Stimulated activated CD8-positive, alpha-beta memory T cell treated with anti-CD3 and anti-CD28 coated beads, Interleukin-15, amount 100 ng/mL, for 48 hours (primary cell): Measurements from ENCODE around the gene TEX2.

Source experiments
- DNase-seq, 2 donors: peaks; one replicate each; pipeline ENCODE4 v3.0.0-alpha.2; 2020; ENCODE audit warnings: low read depth in 2 of 2

Gene TEX2, protein sequence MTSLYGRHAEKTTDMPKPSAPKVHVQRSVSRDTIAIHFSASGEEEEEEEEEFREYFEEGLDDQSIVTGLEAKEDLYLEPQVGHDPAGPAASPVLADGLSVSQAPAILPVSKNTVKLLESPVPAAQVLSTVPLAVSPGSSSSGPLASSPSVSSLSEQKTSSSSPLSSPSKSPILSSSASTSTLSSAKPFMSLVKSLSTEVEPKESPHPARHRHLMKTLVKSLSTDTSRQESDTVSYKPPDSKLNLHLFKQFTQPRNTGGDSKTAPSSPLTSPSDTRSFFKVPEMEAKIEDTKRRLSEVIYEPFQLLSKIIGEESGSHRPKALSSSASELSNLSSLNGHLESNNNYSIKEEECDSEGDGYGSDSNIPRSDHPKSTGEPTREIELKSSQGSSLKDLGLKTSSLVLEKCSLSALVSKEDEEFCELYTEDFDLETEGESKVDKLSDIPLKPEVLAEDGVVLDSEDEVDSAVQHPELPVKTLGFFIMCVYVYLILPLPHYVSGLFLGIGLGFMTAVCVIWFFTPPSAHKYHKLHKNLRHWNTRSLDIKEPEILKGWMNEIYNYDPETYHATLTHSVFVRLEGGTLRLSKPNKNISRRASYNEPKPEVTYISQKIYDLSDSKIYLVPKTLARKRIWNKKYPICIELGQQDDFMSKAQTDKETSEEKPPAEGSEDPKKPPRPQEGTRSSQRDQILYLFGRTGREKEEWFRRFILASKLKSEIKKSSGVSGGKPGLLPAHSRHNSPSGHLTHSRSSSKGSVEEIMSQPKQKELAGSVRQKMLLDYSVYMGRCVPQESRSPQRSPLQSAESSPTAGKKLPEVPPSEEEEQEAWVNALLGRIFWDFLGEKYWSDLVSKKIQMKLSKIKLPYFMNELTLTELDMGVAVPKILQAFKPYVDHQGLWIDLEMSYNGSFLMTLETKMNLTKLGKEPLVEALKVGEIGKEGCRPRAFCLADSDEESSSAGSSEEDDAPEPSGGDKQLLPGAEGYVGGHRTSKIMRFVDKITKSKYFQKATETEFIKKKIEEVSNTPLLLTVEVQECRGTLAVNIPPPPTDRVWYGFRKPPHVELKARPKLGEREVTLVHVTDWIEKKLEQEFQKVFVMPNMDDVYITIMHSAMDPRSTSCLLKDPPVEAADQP

DNA sequence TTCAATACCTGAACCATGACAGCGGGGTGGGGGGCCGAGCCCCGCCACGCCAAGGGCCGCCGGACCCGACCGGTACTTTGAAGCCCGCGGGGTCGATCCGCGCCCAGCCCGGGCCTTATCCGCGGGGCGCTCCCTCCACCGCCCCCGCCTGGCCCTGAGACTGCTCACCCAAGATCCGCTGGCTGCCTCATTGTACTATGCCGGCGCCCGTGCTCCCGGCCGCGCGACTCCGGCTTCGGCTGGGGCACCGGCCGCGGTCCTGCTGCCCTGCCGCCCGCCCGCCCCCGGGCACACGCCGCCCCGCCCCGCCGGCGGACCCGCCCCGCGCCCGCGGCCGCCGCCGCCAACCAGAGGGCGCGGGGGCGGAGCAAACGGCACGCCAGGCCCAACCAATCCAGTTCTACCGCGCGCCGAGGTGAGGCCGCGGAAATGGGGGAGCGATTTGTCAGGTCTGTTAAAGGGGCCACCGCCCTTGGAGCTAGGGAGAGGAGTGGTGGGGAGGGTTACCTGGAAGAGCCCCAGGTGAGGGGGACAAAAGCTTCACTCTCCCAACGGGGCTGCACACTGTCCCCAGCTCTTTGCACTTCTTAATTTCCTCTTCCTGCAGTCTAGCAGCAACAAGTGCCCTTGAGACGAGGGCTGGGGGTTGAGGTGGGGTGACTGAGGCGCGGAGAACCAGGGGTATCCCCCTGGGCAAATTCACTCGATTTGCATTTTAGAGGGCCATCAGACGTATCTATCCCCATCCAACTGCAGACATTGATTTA lies at the start of gene TEX2:
Gene TEX2 (minus strand): TSS at position 261 of the 767 bp plus-strand sequence. CDS start 49,043 bp downstream, outside the sequence.
- peak; percentile 84 to 87 for DNase-seq

DNA sequence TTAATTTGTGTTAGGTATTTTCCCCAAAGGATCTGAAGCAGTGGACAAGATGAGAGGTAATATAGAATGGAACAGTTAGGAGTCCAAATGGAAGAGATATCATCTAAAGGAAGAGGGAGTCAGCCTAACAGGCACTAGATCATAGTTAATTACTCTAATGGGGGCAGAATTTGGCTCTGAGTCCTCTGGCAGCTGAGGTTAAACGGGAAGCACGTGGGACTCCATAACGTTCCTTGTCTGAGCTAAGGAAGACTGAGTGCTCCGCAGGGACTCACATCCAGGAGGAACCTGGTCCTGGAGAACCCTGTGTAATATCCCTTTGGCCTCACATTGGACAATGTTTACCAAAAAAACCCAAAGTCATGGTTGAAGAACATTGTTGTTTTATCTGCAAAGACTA lies 46.6 kb upstream of the TEX2 start:
- DNase-seq: no peak

DNA sequence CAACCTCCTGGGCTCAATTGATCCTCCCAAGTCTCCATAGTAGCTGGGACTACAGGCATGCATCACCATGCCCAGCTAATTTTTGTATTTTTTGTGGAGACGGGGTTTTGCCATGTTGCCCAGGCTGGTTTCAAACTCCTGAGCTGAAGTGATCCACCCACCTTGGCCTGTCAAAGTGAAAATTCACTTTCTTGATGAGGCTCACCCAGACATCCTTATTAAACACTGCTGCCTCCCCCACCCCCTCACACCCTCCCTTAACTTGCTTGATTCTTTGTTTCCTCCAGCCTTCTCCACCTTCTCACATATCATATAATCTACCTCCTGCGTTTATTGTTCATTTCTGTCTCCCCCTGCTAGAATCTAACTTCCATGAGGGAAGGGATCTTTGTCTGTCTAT lies 46.0 kb upstream of the TEX2 start:
- no peak for DNase-seq

DNA sequence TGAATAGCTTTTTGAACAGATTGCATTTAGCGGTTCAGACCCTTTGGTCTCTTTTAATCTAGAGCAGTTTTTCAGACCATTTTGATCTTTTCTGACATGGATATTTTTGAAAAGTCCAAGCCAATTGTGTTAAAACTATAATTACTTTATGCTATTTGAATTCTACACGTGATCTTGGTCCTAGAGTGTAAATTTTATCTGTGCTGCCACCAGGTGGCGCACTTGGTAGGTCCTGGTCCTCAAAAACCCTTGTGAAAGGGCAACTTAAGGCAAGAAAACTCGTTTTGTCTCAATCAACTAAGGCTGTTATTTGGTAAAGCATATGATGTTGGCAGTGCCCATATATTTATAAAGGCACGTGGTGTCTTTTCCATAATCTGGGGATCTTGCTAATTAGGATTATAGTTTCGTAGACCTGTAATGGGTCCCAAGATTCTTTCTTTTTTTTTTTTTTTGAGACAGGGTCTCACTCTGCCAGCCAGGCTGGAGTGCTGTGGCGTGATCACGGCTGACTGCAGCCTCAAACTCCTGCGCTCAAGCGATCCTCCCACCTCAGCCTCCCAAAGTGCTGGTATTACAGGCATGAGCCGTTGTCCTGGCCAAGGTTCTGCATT lies 43.9 kb upstream of the TEX2 start:
- peak; percentile 39 to 44 for DNase-seq

DNA sequence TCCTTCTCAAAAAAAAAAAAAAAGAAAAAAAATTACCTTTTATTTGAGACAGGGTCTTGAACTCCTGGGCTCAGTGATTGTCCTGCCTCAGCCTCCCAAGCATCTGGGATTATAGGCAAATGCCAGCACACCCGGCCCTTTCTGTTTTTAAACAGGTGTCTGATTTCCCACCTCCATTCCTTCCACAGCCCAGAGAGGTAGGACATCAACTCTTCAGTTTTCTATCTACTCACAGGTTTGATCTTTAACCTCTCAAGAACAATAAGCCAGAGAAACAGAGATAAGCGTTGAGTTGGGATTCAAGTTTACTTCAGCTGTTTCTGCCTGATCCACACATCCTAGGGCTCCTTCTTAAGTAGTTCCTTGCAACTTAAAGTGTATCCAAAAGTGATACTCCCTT lies 41.5 kb upstream of the TEX2 start:
- no peak for DNase-seq

DNA sequence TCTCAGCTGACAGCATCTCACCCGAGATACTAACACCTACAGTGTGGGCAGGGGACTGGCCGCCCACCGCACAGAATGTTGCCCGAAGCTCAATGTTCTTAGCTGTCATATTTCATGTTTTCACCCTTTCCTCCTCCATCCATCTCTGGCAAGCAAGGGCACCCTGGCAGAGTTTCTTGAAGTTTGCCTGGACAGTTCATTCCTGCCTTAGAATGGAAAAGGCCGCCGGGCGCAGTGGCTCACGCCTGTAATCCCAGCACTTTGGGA lies 37.6 kb upstream of the TEX2 start:
- DNase-seq: no peak

DNA sequence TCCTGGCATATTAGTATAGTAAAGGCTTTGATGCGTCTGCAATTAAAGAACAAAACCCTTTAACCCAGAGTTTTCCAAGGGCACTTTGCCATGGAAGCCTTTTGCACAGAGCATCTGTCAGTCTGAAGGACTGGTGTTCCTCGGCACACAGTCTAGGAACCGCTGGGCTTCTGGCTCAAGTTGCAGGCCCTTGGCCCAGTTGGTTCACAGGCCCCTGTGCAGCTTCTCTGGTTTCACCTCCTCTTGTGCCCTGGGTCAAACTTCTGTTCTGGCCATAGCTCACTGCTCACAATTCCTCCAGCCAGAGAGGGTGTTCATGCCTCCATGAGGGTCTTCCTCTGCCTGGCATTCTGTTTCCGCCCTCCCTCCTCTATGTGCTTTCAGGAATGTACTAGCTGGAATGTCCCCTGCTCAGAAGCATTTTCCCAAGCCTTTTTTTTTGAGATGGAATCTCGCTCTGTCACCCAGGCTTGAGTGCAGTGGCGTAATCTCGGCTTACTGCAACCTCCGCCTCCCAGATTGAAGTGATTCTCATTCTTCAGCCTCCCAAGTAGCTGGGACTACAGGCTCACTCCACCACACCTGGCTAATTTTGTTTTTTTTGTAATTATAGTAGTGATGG lies 34.5 kb upstream of the TEX2 start:
- DNase-seq: no peak

DNA sequence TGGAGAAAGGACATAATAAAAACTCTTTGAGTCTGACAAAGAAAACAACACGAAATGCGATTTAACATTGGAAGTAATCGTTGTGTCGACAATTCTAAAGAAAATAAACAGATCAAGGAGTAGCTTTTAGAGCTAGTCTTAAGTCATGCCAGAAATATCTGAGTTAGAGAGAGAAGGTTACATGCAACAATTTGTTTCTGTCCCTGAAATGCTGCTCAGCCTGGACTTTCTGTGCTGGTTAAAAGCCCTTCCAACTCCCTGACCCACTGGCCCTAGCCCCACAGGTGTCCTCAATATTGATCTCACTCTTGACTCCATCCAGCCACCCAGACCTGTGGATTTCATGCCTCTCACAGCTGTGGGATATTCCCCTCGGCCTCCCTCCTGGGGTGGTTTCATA lies 33.2 kb upstream of the TEX2 start:
- DNase-seq: no peak

DNA sequence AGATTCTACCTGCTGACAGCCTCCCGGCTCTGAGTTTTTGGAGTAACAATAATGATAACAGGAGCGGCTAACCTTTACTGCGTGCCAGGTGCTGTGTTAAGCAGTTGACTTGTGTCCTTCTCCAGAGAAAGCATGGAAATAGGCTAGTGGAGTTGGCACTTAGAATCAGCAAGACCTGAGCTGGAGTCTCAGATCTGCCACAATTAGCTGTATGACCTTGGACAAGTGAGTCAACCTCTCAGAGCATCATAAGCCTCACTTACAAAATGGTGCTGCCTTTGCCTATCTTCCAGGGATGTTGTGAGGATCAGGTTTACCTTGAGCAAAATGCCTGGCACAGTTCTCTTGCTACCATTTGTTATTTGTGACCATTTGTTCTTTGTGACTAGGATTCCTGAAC lies 32.1 kb upstream of the TEX2 start:
- DNase-seq: no peak

DNA sequence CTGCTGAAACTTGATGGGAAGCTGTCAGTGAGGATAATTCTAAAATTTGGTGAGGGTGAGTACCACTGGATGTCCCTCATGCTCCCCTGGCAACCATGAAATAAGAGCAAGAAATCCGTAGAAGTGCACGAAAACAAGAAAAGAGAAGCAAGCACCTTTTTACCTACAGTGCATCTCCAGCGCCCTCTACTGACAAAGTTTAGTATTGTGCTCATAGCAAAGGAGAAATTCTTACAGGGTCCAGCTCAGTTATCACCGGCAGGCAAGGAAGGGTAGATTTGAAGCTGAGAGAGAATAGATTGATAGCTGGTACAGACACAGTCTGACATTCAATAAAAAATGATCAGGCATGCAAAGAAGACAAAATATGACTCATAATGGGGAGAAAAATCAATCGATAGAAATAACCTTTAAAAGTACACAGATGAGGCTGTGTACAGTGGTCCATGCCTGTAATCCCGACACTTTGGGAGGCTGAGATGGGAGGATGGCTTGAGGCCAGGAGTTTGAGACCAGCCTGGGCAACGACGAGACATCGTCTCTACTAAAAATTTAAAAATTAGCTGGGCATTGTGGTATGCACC lies 28.3 kb upstream of the TEX2 start:
- DNase-seq: no peak

DNA sequence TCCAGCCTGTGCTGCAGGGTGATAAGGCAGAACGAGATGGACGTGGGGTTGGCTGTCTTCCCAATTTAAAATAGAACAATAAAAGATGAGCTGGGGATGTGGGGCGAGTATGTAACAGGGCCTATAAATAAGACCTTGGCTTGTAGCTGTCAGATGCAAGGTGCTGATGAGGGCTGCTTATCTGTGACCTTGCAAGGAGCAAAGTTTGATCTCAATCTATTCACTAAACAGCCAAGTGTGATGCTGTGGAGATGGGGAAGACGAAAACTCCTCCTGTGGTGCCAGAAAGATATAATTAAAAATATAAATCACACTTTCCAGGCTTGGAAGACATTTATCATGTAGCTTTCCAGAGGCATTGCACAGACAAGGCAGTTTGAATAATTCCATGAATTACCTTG lies 26.7 kb upstream of the TEX2 start:
- DNase-seq: no peak

DNA sequence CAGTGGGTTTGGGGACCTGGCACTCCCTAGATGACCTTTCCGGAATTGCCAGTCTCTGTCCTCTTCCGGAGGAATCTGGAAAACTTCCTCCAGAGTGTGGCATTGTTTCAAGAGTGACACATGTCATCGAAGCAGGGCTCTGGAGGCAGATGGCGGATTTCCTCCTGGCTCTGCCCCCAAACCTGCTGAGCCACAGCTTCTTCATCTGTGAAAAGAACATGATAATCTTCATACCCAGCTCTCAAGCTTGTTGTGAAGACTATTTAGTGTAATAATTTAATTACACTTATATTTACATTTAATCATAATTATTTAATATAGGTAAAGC lies 19.7 kb upstream of the TEX2 start:
- DNase-seq: no peak

DNA sequence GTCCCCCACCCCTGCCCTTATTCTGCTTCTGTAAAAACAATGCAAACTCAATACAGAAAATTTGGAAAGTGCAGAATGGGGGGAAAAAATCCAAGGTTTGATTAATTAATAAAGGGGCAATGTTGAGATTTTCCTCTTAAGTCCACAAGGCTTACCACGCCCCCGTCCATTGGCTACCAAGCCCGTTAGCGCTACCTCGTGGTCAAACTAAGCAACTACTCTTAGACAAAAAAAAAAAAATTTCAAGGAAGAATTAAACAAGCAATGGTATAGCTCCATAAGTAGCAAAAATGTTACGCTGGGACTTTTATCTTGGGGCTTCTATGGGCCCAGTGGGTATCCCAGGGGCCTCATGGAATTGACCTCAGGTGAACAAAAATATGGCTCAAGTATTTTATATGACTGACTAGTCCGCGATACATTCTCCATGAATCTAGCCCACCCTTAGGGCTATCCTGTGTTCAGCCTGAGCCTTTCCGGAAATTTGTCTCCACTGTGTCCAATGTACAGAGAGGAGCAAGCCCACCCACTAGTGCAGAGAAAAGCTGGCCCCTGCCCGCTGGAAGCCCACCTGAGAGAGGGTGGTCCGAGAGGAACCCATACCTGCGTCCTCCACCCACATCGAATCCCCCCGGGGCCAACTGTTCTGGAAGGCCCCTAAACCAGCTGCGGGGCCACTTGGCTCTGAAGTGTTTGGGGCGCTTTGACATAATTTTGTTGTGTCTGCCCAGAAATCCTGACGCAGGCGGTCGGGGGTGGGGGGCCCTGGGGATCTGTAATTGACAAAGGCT lies 19.1 kb upstream of the TEX2 start:
- peak in 1 of 2 donors; percentile 17 for DNase-seq

DNA sequence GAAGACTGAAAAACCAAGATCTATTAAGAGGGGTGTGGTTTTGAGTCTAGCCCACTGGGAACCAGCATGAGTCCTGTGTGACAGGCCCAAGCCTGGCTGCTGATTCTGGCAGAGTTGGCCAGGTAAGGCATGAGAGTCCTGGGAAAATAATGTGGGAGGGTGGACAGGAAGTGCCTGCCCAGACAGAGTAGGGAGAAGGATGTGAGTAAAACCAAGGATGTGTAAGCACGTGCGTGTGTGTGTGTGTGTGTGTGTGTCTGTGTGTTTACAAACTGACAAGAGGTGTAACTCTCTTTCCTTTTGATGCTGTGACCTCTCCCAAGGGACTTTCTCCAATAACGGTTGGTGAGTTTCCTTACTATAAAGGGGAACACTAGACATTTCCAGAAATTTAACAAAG lies 15.6 kb upstream of the TEX2 start:
- no peak for DNase-seq

DNA sequence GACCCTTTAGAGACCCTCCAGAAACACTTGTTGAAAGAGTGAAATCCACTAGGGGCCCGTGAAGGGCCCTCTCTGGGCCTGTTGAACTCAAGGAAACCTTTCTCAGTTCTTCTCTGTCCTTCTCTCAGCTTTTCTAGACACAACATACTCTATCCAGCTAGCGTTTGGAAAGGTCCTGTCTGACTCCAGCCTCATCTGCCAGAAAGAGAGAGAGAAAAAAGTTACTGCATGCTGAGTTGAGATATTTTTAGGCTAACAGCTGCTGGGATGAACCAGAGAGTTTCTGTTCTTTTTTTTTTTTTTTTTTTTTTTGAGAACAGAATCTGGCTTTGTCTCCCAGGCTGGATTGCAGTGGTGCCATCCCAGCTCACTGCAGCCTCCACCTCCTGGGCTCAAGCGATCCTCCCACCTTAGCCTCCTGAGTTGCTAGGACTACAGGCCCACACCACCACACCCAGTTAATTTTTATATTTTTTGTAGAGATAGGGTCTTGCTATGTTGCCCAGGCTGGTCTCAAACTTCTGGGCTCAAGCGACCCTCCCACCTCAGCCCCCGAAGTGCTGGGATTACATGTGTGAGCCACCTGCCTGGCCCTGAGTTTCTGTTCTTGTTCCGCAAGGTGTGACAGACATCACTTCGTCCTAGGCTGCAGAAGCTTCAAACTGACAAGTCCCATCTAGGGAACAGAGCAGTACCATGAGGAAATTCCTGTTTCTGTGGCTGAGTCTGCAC lies 14.9 kb upstream of the TEX2 start:
- DNase-seq: no peak

DNA sequence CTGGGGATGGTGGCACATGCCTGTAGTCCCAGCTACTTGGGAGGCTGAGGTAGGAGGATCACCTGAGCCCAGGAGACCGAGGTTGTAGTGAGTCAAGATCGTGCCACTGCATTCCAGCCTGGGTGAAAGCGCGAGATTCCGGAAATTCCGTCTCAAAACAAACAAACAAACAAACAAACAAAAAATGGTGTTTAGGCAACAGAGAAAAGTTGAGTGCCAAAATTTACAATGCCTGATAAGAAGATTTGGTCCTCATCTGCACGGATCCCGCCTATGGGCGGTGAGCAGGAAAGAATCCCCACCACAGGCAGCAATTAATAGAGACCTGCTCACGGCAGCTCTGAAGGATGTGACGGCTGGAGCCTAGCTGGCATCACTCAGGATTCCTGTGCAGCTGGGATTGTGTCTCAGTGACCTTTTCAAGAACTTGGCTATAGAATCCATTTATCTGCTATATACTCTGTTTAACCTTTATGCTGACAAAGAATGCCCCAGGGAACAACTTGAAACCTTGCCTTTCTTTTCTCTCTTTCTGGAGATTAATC lies 14.0 kb upstream of the TEX2 start:
- DNase-seq: no peak

DNA sequence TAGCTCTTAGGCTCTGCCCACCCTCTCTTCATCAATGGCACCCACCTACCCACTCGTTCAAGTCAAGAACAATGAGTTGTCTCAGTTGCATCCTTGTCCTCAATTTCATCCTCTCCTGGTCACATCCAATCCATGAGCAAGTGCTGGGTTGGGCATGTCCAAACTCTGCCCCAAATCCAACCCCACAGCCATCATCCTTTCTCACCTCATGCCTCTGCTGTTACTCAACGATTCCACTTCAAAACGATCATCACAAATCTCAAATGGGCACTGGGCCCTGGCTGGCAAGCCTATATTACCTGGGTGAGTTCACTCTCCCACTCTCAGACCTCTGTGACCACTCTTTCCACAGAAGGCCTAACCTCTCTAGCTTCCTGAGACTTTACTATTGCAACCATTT lies 12.0 kb upstream of the TEX2 start:
- no peak for DNase-seq

DNA sequence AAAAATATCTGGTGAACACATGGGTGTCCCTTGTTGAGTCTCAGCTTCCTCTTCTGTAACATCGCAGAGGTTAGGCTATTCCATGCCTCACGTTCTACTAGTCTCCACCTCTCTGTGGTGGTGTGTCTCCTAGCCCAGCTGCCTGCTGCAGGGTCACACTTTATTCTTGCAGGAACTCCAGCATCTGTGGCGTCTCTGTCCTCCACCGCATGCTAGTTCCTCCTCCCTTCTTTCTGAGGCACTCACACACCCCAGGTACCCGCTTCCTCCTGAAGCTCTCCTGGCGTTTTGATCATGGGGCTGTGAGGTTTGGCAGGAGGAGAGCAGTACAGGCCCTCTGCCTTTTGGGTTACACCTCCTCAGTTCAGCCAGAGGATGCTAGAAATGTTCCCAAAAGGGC lies 9.9 kb upstream of the TEX2 start:
- no peak for DNase-seq

DNA sequence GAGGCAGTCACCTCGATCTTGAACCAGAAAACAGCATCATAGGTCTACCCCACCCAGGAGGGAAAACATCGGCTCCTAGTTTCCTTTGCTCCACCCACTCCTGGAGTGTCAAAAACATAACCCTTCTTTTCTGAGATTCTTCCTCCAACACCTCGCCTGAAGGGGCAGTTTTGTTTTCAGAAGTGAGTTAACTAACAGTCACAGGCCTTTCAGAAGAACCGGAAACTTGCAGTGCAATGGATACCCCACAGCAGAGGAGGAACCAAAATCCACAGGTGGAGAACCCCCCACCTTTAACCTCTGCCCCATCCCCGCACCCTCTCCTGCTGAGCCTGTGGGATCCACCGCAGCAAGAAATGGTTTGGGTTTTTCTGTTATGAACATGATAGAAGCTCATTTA lies 7.8 kb upstream of the TEX2 start:
- no peak for DNase-seq
